IMR-90 (cell line): ENCODE results near the gene ELMOD3. TPM values are rescaled to one million over a fixed set of nuclear protein-coding genes. Genes with fewer than 3 reads are reported as not detected.

Experiments
- ATAC-seq: fragments of 200-7000 bp; cut with Tn5 transposase; 2 replicates; pipeline ENCODE4 v1.9.1; 2020; ENCODE audit warnings: low read depth, mild to moderate bottlenecking, moderate library complexity
- BruUV-seq: library from RNA; stranded (reverse); fragments of 400-500 nt; replicated peaks from 2 replicates; lab custom pipeline; 2021; lab: Mats Ljungman, UMichigan
- CTCF ChIA-PET: fragments of 300-600 bp; formaldehyde crosslinking; extraction: SDS; loops from one replicate; lab custom pipeline; 2021; ENCODE audit warnings: antibody characterized with exemption; lab: Yijun Ruan, JAX
- POLR2A ChIA-PET: fragments of 300-600 bp; sonication (Branson Sonifier 250); formaldehyde crosslinking; loops from one replicate; lab custom pipeline; 2022; ENCODE audit warnings: antibody characterized with exemption; ENCODE audit not compliant: unreplicated experiment; lab: Charles Lee
- DNase-seq: peaks from one replicate; pipeline ENCODE4 v3.0.0; 2013
- H2AFZ ChIP-seq: replicated peaks from 2 replicates; pipeline ENCODE3; 2013; ENCODE audit warnings: low read length, mild to moderate bottlenecking; ENCODE audit not compliant: poor library complexity
- H2AK5ac ChIP-seq: 2 replicates; pipeline ENCODE4 v1.6.1; 2013; ENCODE audit warnings: low read depth, low read length, inconsistent platforms
- H2AK9ac ChIP-seq: replicated peaks from 2 replicates; pipeline ENCODE3; 2013; ENCODE audit warnings: mild to moderate bottlenecking, low read depth, low read length, moderate library complexity; ENCODE audit not compliant: poor library complexity
- H2BK120ac ChIP-seq: 2 replicates; pipeline ENCODE4 v1.6.1; 2013; ENCODE audit warnings: low read depth, low read length, inconsistent platforms
- H2BK15ac ChIP-seq: 3 replicates; pipeline ENCODE4 v1.6.1; 2013; ENCODE audit warnings: low read depth, low read length, inconsistent platforms
- H2BK20ac ChIP-seq: 2 replicates; pipeline ENCODE4 v1.6.1; 2013; ENCODE audit warnings: low read depth, mild to moderate bottlenecking, inconsistent platforms, low read length, moderate library complexity
- H2BK5ac ChIP-seq: 2 replicates; pipeline ENCODE4 v1.6.1; 2013; ENCODE audit warnings: mild to moderate bottlenecking, low read depth, low read length, inconsistent platforms; ENCODE audit not compliant: poor library complexity, severe bottlenecking
- H3K14ac ChIP-seq: replicated peaks from 2 replicates; pipeline ENCODE4 v1.6.1; 2013; ENCODE audit warnings: low read depth, low read length, inconsistent platforms
- H3K18ac ChIP-seq: 2 replicates; pipeline ENCODE4 v1.6.1; 2013; ENCODE audit warnings: low read depth, low read length, control low read depth
- H3K23ac ChIP-seq: 2 replicates; pipeline ENCODE4 v1.6.1; 2013; ENCODE audit warnings: low read depth, low read length, inconsistent platforms
- H3K27ac ChIP-seq: 2 replicates; pipeline ENCODE4 v1.5.1; 2013; ENCODE audit warnings: mild to moderate bottlenecking, control low read depth, low read length; ENCODE audit not compliant: insufficient read depth
- H3K27me3 ChIP-seq: 2 replicates; pipeline ENCODE4 v1.6.1; 2013; ENCODE audit warnings: low read length; ENCODE audit not compliant: control insufficient read depth, insufficient read depth
- H3K36me3 ChIP-seq: 2 replicates; pipeline ENCODE4 v1.6.1; 2013; ENCODE audit warnings: low read length, mixed read lengths; ENCODE audit not compliant: control insufficient read depth, insufficient read depth
- H3K4ac ChIP-seq: 2 replicates; pipeline ENCODE4 v1.6.1; 2013; ENCODE audit warnings: low read depth, low read length, inconsistent platforms
- H3K4me1 ChIP-seq: 2 replicates; pipeline ENCODE4 v1.6.1; 2013; ENCODE audit warnings: low read length, mixed read lengths; ENCODE audit not compliant: control insufficient read depth, insufficient read depth
- H3K4me2 ChIP-seq: 2 replicates; pipeline ENCODE4 v1.6.1; 2013; ENCODE audit warnings: low read depth, mild to moderate bottlenecking, control low read depth, low read length, moderate library complexity
- H3K4me3 ChIP-seq: 2 replicates; pipeline ENCODE4 v1.5.1; 2013; ENCODE audit warnings: low read depth, mild to moderate bottlenecking, control low read depth, low read length, moderate library complexity; ENCODE audit not compliant: insufficient read depth
- H3K56ac ChIP-seq: 2 replicates; pipeline ENCODE4 v1.6.1; 2013; ENCODE audit warnings: low read length, inconsistent platforms; ENCODE audit not compliant: insufficient read depth; ENCODE audit errors: extremely low read depth
- H3K79me1 ChIP-seq, 2 experiments: 2 replicates each; pipeline ENCODE4 v1.6.1; 2013; ENCODE audit warnings: low read length in 2 of 2, inconsistent platforms in 1 of 2, low read depth in 1 of 2
- H3K9ac ChIP-seq: 2 replicates; pipeline ENCODE4 v1.6.1; 2013; ENCODE audit warnings: low read depth, low read length, control low read depth
- H3K9me1 ChIP-seq: 2 replicates; pipeline ENCODE4 v1.6.1; 2013; ENCODE audit warnings: low read length, inconsistent platforms; ENCODE audit not compliant: insufficient read depth
- H3K9me3 ChIP-seq: 2 replicates; pipeline ENCODE4 v1.6.1; 2013; ENCODE audit warnings: low read length; ENCODE audit not compliant: control insufficient read depth, insufficient read depth
- H4K20me1 ChIP-seq: 2 replicates; pipeline ENCODE4 v1.6.1; 2013; ENCODE audit warnings: low read length, inconsistent platforms; ENCODE audit not compliant: insufficient read depth
- H4K5ac ChIP-seq: 2 replicates; pipeline ENCODE4 v1.6.1; 2013; ENCODE audit warnings: mild to moderate bottlenecking, low read depth, low read length, control low read depth
- H4K8ac ChIP-seq, 2 experiments: 2 replicates each; pipeline ENCODE4 v1.6.1; 2013; ENCODE audit warnings: low read depth in 2 of 2, low read length in 2 of 2, control low read depth in 1 of 2, inconsistent platforms in 1 of 2
- H4K91ac ChIP-seq: 2 replicates; pipeline ENCODE4 v1.6.1; 2013; ENCODE audit warnings: low read depth, low read length, inconsistent platforms; ENCODE audit not compliant: insufficient read depth
- BHLHE40 ChIP-seq: fragments of 150-350 bp; IDR thresholded peaks from 2 replicates; pipeline ENCODE4 v1.6.1; 2016; ENCODE audit warnings: mild to moderate bottlenecking, low read depth, low read length
- CEBPB ChIP-seq: IDR thresholded peaks from 2 replicates; pipeline ENCODE4 v1.6.1; 2012; ENCODE audit warnings: low read depth, low read length, improper control_type of control experiment
- CTCF ChIP-seq: conservative IDR thresholded peaks from 2 replicates; pipeline ENCODE4 v1.5.1; 2012; ENCODE audit warnings: mild to moderate bottlenecking, low read depth, low read length, improper control_type of control experiment
- ELK1 ChIP-seq: fragments of 150-350 bp; IDR thresholded peaks from 2 replicates; pipeline ENCODE4 v1.6.1; 2016; ENCODE audit warnings: low read depth, mild to moderate bottlenecking, low read length, moderate library complexity, borderline replicate concordance
- FOS ChIP-seq: fragments of 150-350 bp; IDR thresholded peaks from 2 replicates; pipeline ENCODE4 v1.6.1; 2016; ENCODE audit warnings: low read depth, low read length
- MAZ ChIP-seq: IDR thresholded peaks from 2 replicates; pipeline ENCODE4 v1.6.1; 2012; ENCODE audit warnings: low read depth, mild to moderate bottlenecking, low read length, improper control_type of control experiment, moderate library complexity, borderline replicate concordance
- POLR2A ChIP-seq: IDR thresholded peaks from 2 replicates; pipeline ENCODE4 v1.6.1; 2012; ENCODE audit warnings: mild to moderate bottlenecking, low read depth, low read length
- RCOR1 ChIP-seq: IDR thresholded peaks from 2 replicates; pipeline ENCODE4 v1.6.1; 2012; ENCODE audit warnings: mild to moderate bottlenecking, low read length, improper control_type of control experiment; ENCODE audit not compliant: insufficient replicate concordance
- RFX5 ChIP-seq: IDR thresholded peaks from 2 replicates; pipeline ENCODE4 v1.8.0; 2012; ENCODE audit warnings: low read depth, mild to moderate bottlenecking, low read length, moderate library complexity
- USF2 ChIP-seq: fragments of 150-350 bp; IDR thresholded peaks from 2 replicates; pipeline ENCODE4 v1.6.1; 2017; ENCODE audit warnings: mild to moderate bottlenecking, antibody characterized with exemption, low read length, low read depth
- WGBS, 2 experiments: methylation state at CpG; one replicate each; pipeline versions ENCODE4 v1.1.5 to v1.1.7; 2013; ENCODE audit warnings: missing lambda C conversion rate in 2 of 2; ENCODE audit not compliant: insufficient read length in 1 of 2; ENCODE audit errors: extremely low coverage in 2 of 2; 5-methylcytosine and 5-hydroxymethylcytosine counted together
- dilution Hi-C: fragments of 300-500 bp; cut with HindIII; formaldehyde crosslinking; loops from one replicate; pipeline ENCODE4 v1.14.3; 2018; ENCODE audit warnings: low sequenced_read_pairs; ENCODE audit not compliant: unreplicated experiment
- in situ Hi-C: fragments of 300-500 bp; cut with MboI; formaldehyde crosslinking; loops from 3 replicates; pipeline ENCODE4 v1.14.3; 2019; ENCODE audit warnings: low sequenced_read_pairs, inconsistent platforms, mixed read lengths
- intact Hi-C: fragments of 100-400 bp; cut with micrococcal nuclease; formaldehyde crosslinking; loops from 2 replicates; pipeline ENCODE4 v1.10.0; 2022
- polyA plus RNA-seq, 3 experiments: library from polyadenylated mRNA; depleted of rRNA; stranded (reverse); fragments of >200 nt; gene quantifications; 2 replicates each; pipeline ENCODE4 v1.2.3, GENCODE V29; 2012; ENCODE audit warnings: low replicate concordance in 1 of 3
- total RNA-seq: library from RNA; depleted of rRNA; stranded (reverse); fragments of >200 nt; gene quantifications from 2 replicates; pipeline ENCODE4 v1.2.3, GENCODE V29; 2012

ELMOD3 gene
- total and polyA plus RNA-seq, 2 of the 4 experiments (the other 2 are of a cell fraction): 13.1 to 20.7 TPM

GRCh38 chr2:85409845-85410583 lies 55.4 kb downstream of the ELMOD3 start, which contains the start of gene CAPG (continued):
- TF ChIP-seq RFX5: no peak

- H2BK5ac ChIP-seq: no peak overlapping the region
- ATAC-seq: no peak
- no peaks in the 10 kb centered on the region for H3K9me3 ChIP-seq
- peak overlapping the region; percentile 23 for H2AFZ ChIP-seq
- 100% methylated on average over 3 of the region's 13 CpGs; no CpG with 5 or more reads in 1 of the 2 experiments for WGBS, 2 experiments
- intact Hi-C loops: no loop called here
- ChIA-PET CTCF (no interaction called here), POLR2A (no interaction called here)
- DNase-seq: no peak
- TF ChIP-seq FOS: no peak
- no peak for TF ChIP-seq CEBPB
- no peak for TF ChIP-seq MAZ
- TF ChIP-seq ELK1: no peak
- no peak for TF ChIP-seq POLR2A
- no peak for TF ChIP-seq USF2
- no peak for TF ChIP-seq RFX5
- no peak for TF ChIP-seq RCOR1
- TF ChIP-seq CTCF: no peak
- TF ChIP-seq BHLHE40: no peak
- peak overlapping the region; percentile 27; the same call in 1 of the 2 replicates for H2AK5ac ChIP-seq
- H3K4ac ChIP-seq: peak overlapping the region; percentile 56
- H3K4me3 ChIP-seq: no peak overlapping the region
- H3K79me1 ChIP-seq: peaks cover 10 to 54% of the 10 kb centered on the region in 2 experiments
- H2AK9ac ChIP-seq: peak overlapping the region; percentile 70
- no peaks in the 10 kb centered on the region for H3K27me3 ChIP-seq
- H3K9me1 ChIP-seq: peaks cover 8% of the 10 kb centered on the region
- no peaks in the 10 kb centered on the region for H3K36me3 ChIP-seq
- no peak overlapping the region for H3K56ac ChIP-seq
- H2BK20ac ChIP-seq: no peak overlapping the region
- H4K8ac ChIP-seq: no peak overlapping the region; a peak in 1 of 4 replicates
- H3K27ac ChIP-seq: no peak overlapping the region
- no peaks in the 10 kb centered on the region for H4K20me1 ChIP-seq
- H3K9ac ChIP-seq: no peak overlapping the region
- peaks cover 6% of the 10 kb centered on the region for H3K4me1 ChIP-seq
- no peak overlapping the region for H2BK15ac ChIP-seq
- no peak overlapping the region for H3K23ac ChIP-seq
- H3K14ac ChIP-seq: no peak overlapping the region
- in situ Hi-C loops: no loop called here
- H2BK120ac ChIP-seq: no peak overlapping the region
- H3K18ac ChIP-seq: no peak overlapping the region
- no peak overlapping the region for H4K5ac ChIP-seq
- dilution Hi-C loops: no loop called here
- no peak overlapping the region for H3K4me2 ChIP-seq
- H4K91ac ChIP-seq: no peak overlapping the region
- no TSS peak for BruUV-seq
Observed at GRCh38 chr2:85410584-85411404, 56.2 kb downstream of the ELMOD3 start.
